GM12865 (cell line): ENCODE measurements around the gene PCDH15.

Experiments
- DNase-seq: peaks from one replicate; pipeline ENCODE4 v3.0.0; 2010; ENCODE audit warnings: low read depth
- H3K4me3 ChIP-seq: 2 replicates; pipeline ENCODE4 v1.5.1; 2011; ENCODE audit warnings: mild to moderate bottlenecking, low read depth, low read length, control low read depth
- TF ChIP-seq, protein P1 (sequence below): IDR thresholded peaks from 2 replicates; pipeline ENCODE4 v1.5.1; 2011; ENCODE audit warnings: low read length, control low read depth, low read depth, inconsistent platforms; ENCODE audit not compliant: insufficient read depth; ENCODE audit errors: missing control alignments

The PCDH15 gene

GRCh38 chr10:54234832-54235231, 566.2 kb downstream of the PCDH15 start:
- DNase-seq = no peak
- H3K4me3 ChIP-seq = no peak overlapping the region
- TF ChIP-seq, protein P1, sequence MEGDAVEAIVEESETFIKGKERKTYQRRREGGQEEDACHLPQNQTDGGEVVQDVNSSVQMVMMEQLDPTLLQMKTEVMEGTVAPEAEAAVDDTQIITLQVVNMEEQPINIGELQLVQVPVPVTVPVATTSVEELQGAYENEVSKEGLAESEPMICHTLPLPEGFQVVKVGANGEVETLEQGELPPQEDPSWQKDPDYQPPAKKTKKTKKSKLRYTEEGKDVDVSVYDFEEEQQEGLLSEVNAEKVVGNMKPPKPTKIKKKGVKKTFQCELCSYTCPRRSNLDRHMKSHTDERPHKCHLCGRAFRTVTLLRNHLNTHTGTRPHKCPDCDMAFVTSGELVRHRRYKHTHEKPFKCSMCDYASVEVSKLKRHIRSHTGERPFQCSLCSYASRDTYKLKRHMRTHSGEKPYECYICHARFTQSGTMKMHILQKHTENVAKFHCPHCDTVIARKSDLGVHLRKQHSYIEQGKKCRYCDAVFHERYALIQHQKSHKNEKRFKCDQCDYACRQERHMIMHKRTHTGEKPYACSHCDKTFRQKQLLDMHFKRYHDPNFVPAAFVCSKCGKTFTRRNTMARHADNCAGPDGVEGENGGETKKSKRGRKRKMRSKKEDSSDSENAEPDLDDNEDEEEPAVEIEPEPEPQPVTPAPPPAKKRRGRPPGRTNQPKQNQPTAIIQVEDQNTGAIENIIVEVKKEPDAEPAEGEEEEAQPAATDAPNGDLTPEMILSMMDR = no peak

GRCh38 chr10:54203401-54203800, 597.6 kb downstream of the PCDH15 start:
- H3K4me3 ChIP-seq = no peak overlapping the region
- no peak for DNase-seq
- TF ChIP-seq, protein P1 = no peak

- TF ChIP-seq, protein P1 = no peak
- DNase-seq = no peak
- no peak overlapping the region for H3K4me3 ChIP-seq
These were observed 603.0 kb downstream of the PCDH15 start for GRCh38 chr10:54198051-54198450.

DNA sequence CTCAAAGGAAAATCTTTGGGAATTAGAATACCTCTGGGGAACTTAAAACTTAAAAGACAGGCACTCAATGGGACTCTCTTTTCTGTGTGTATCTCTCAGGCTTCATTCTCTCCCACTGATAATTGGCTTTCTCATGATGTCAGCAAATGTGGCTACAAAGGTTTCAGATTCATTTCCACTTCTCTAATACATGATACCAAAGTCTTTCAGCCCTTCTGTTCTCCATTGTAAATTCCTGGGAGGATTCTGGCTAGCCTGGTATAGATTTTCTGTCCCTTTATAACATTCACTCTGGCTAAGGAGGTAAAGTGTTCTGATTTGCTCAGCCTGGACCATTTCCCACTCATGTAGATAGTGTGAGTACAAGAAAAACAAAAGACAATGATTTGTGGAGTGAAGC, 606.2 kb downstream of the PCDH15 start:
- no peak overlapping the region for H3K4me3 ChIP-seq
- TF ChIP-seq, protein P1 = no peak
- DNase-seq = no peak

- DNase-seq = no peak
- no peak overlapping the region for H3K4me3 ChIP-seq
- TF ChIP-seq, protein P1 = no peak
These were observed 641.1 kb downstream of the PCDH15 start for GRCh38 chr10:54159924-54160323.

DNA sequence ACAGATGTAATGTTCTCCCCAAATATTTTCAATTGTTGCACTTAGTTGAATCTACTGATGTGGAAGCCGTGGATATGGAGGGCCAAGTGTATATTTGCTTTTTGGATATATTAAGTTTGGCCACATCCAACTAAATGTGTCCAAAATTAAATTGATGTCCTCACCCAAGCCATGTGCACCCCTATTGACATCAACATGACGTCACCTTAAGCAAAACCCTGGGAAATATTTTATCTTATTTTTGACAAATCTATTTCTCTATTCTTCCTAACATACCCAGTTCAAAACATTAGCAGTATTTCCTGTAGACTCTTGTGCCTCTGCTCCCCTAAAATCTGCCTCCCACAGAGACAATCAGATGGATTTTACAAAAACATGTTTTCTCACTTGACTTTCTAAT, 652.5 kb downstream of the PCDH15 start:
- DNase-seq = no peak
- H3K4me3 ChIP-seq = no peak overlapping the region
- TF ChIP-seq, protein P1 = no peak

GRCh38 chr10:54139819-54140428, 661.1 kb downstream of the PCDH15 start:
- TF ChIP-seq, protein P1 = no peak
- H3K4me3 ChIP-seq = no peak overlapping the region
- no peak for DNase-seq
